GM19035 (cell line): Measurements from ENCODE around the gene PTPRG.
A peak's percentile ranks its signal among the peaks of the same experiment; 100 is the strongest.

ENCODE experiments used
- ATAC-seq: cut with Tn5 transposase; IDR thresholded peaks from one replicate; pipeline ENCODE4 v1.9.1; 2021; ENCODE audit not compliant: unreplicated experiment

The PTPRG gene

GRCh38 chr3:61616586-61616985 is 55.2 kb downstream of the PTPRG start:
- ATAC-seq: no peak

- no peak for ATAC-seq
Measured at GRCh38 chr3:61617041-61617440, 55.7 kb downstream of the PTPRG start.

- ATAC-seq: no peak
Measured at GRCh38 chr3:61617651-61618050, 56.3 kb downstream of the PTPRG start.

GRCh38 chr3:61618231-61618630 is 56.9 kb downstream of the PTPRG start:
- no peak for ATAC-seq

- no peak for ATAC-seq
Measured at GRCh38 chr3:61618871-61619270, 57.5 kb downstream of the PTPRG start.

GRCh38 chr3:61620073-61620472 is 58.7 kb downstream of the PTPRG start:
- no peak for ATAC-seq

GRCh38 chr3:61624300-61624699 is 62.9 kb downstream of the PTPRG start:
- no peak for ATAC-seq

GRCh38 chr3:61625429-61625828 is 64.1 kb downstream of the PTPRG start:
- no peak for ATAC-seq

- ATAC-seq: no peak
Measured at GRCh38 chr3:61626484-61626883, 65.1 kb downstream of the PTPRG start.

GRCh38 chr3:61627768-61628185 is 66.4 kb downstream of the PTPRG start:
- no peak for ATAC-seq

- ATAC-seq: no peak
Measured at GRCh38 chr3:61628636-61629035, 67.3 kb downstream of the PTPRG start.

GRCh38 chr3:61629442-61629841 is 68.1 kb downstream of the PTPRG start:
- no peak for ATAC-seq

- no peak for ATAC-seq
Measured at GRCh38 chr3:61631108-61631769, 69.9 kb downstream of the PTPRG start.

- no peak for ATAC-seq
Measured at GRCh38 chr3:61632568-61633175, 71.3 kb downstream of the PTPRG start.

- ATAC-seq: no peak
Measured at GRCh38 chr3:61634678-61635077, 73.3 kb downstream of the PTPRG start.

- ATAC-seq: peak; percentile 87
Measured at GRCh38 chr3:61637088-61638051, 76.0 kb downstream of the PTPRG start.

- no peak for ATAC-seq
Measured at GRCh38 chr3:61638741-61639140, 77.4 kb downstream of the PTPRG start.

GRCh38 chr3:61639991-61640390 is 78.6 kb downstream of the PTPRG start:
- ATAC-seq: no peak

GRCh38 chr3:61645148-61645547 is 83.8 kb downstream of the PTPRG start:
- ATAC-seq: no peak

- no peak for ATAC-seq
Measured at GRCh38 chr3:61646360-61646759, 85.0 kb downstream of the PTPRG start.

GRCh38 chr3:61646851-61647525 is 85.6 kb downstream of the PTPRG start:
- no peak for ATAC-seq
